Measurements from ENCODE around the gene BAIAP2.

DNA sequence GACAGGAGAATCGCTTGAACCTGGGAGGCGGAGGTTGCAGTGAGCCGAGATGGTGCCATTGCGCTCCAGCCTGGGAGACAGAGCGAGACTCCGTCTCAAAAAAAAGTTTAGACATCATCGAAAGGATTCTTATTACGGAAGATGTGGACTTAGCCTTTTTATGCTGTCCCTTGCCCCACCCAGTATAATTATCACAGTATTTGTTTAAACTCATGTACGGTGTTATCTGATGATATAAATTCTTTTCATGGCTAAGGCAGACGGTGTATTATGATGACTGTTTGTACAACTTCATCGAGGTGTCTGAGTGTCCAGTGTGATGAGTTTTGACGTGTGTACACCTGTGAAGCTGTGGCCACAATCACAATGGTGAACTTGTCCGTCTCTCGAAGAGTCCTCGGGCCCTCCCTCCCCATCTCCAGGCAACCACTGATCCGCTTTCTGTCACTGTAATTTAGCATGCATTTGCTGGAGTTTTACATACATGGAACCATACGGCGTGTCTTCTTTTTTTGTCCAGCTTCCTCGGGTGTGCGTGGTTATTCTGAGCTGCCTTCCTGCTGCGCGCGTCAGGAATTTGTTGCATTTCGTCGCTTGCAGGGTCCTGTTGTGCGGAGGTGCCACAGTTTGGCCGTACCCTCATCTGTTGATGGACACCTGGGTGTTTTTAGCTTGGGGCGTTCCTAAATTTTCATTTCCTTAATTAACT, 26.2 kb downstream of the BAIAP2 start:
- TF ChIP-seq, protein P1, sequence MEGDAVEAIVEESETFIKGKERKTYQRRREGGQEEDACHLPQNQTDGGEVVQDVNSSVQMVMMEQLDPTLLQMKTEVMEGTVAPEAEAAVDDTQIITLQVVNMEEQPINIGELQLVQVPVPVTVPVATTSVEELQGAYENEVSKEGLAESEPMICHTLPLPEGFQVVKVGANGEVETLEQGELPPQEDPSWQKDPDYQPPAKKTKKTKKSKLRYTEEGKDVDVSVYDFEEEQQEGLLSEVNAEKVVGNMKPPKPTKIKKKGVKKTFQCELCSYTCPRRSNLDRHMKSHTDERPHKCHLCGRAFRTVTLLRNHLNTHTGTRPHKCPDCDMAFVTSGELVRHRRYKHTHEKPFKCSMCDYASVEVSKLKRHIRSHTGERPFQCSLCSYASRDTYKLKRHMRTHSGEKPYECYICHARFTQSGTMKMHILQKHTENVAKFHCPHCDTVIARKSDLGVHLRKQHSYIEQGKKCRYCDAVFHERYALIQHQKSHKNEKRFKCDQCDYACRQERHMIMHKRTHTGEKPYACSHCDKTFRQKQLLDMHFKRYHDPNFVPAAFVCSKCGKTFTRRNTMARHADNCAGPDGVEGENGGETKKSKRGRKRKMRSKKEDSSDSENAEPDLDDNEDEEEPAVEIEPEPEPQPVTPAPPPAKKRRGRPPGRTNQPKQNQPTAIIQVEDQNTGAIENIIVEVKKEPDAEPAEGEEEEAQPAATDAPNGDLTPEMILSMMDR (conservative IDR thresholded peaks at IDR 0.05; ENCODE audit: low read length): no peak
- no peak for TF ChIP-seq EZH2phosphoT487 (IDR thresholded peaks at IDR 0.05; ENCODE audit: borderline replicate concordance)

Data from Loucy (cell line).